Panc1 (cell line): ENCODE measurements around the gene TSHZ2. TPM values are rescaled to one million over a fixed set of nuclear protein-coding genes. Genes with fewer than 3 reads are reported as not detected.

Source experiments
- ATAC-seq: fragments of 200-7000 bp; cut with Tn5 transposase; 2 replicates; pipeline ENCODE4 v1.9.1; 2020; ENCODE audit warnings: mild to moderate bottlenecking, moderate library complexity
- BruUV-seq: library from RNA; stranded (reverse); fragments of 400-500 nt; replicated peaks from 2 replicates; lab custom pipeline; 2021; lab: Mats Ljungman, UMichigan
- CTCF ChIA-PET: fragments of 300-600 bp; sonication (Branson Sonifier 250); formaldehyde crosslinking; loops from one replicate; lab custom pipeline; 2022; ENCODE audit warnings: antibody characterized with exemption; lab: Charles Lee
- POLR2A ChIA-PET: fragments of 300-600 bp; sonication (Branson Sonifier 250); formaldehyde crosslinking; loops from one replicate; lab custom pipeline; 2022; ENCODE audit warnings: antibody characterized with exemption; lab: Charles Lee
- DNase-seq: peaks from one replicate; pipeline ENCODE4 v3.0.0-alpha.2; 2010; ENCODE audit warnings: low read depth, low spot score
- H3K27ac ChIP-seq: 2 replicates; pipeline ENCODE4 v1.5.1; 2011; ENCODE audit warnings: mild to moderate bottlenecking, low read length, inconsistent platforms
- H3K27me3 ChIP-seq: fragments of 200-500 bp; sonication (Bioruptor generic); 2 replicates; pipeline ENCODE4 v1.6.0; 2014; ENCODE audit warnings: low read length, inconsistent platforms; ENCODE audit not compliant: control insufficient read depth, insufficient read depth
- H3K36me3 ChIP-seq: fragments of 200-500 bp; sonication (Bioruptor generic); 2 replicates; pipeline ENCODE4 v1.5.1; 2014; ENCODE audit warnings: inconsistent platforms, mild to moderate bottlenecking, low read length, moderate library complexity; ENCODE audit not compliant: control insufficient read depth, insufficient read depth
- H3K4me1 ChIP-seq: 2 replicates; pipeline ENCODE4 v1.5.1; 2011; ENCODE audit warnings: inconsistent platforms, mild to moderate bottlenecking, low read length, moderate library complexity; ENCODE audit not compliant: control insufficient read depth, insufficient read depth
- H3K4me3 ChIP-seq, 2 experiments: 2 replicates each; pipeline ENCODE4 v1.5.1; 2011 to 2012; ENCODE audit warnings: low read depth in 2 of 2, low read length in 2 of 2, mild to moderate bottlenecking in 2 of 2, inconsistent platforms in 1 of 2, moderate library complexity in 1 of 2
- H3K9me3 ChIP-seq: fragments of 200-500 bp; sonication (Bioruptor generic); 2 replicates; pipeline ENCODE4 v1.5.1; 2014; ENCODE audit warnings: low read depth, mild to moderate bottlenecking, inconsistent platforms, low read length, moderate library complexity; ENCODE audit not compliant: control insufficient read depth, insufficient read depth
- POLR2AphosphoS5 ChIP-seq: IDR thresholded peaks from 2 replicates; pipeline ENCODE4 v1.6.1; 2012; ENCODE audit warnings: mild to moderate bottlenecking, low read depth, low read length, moderate library complexity
- SIN3A ChIP-seq: IDR thresholded peaks from 2 replicates; pipeline ENCODE4 v1.6.1; 2012; ENCODE audit warnings: low read depth, mild to moderate bottlenecking, low read length, moderate library complexity, borderline replicate concordance; ENCODE audit not compliant: insufficient read depth
- TCF7L2 ChIP-seq: IDR thresholded peaks from 2 replicates; pipeline ENCODE4 v1.6.1; 2011; ENCODE audit warnings: mild to moderate bottlenecking, low read depth, low read length, inconsistent platforms
- in situ Hi-C: cut with HindIII; loops from 2 replicates; pipeline ENCODE4 v1.10.0; 2016; ENCODE audit warnings: low sequenced_read_pairs, low pct_unique_long_range_greater_than_20kb
- intact Hi-C: fragments of 100-400 bp; cut with micrococcal nuclease; formaldehyde crosslinking; loops from one replicate; pipeline ENCODE4 v1.10.0; 2022; ENCODE audit not compliant: unreplicated experiment
- total RNA-seq: library from RNA; stranded (reverse); gene quantifications from one replicate; pipeline ENCODE4 v1.2.1, GENCODE V29; 2021; ENCODE audit not compliant: unreplicated experiment
- TF ChIP-seq, protein P1 (sequence below), 2 experiments: IDR thresholded peaks; 2 replicates each; pipeline ENCODE4 v1.6.1; 2011 to 2012; ENCODE audit warnings: low read depth in 2 of 2, control low read depth in 1 of 2, low read length in 1 of 2, mild to moderate bottlenecking in 1 of 2, moderate library complexity in 1 of 2; ENCODE audit not compliant: insufficient read depth in 1 of 2
- TF ChIP-seq, protein P2 (sequence below): fragments of 450-650 bp; IDR thresholded peaks from 2 replicates; pipeline ENCODE4 v1.5.1; 2017; ENCODE audit warnings: mild to moderate bottlenecking

Gene TSHZ2
- total RNA-seq, 1 experiment from 2014 or later = 0.36 TPM

DNA sequence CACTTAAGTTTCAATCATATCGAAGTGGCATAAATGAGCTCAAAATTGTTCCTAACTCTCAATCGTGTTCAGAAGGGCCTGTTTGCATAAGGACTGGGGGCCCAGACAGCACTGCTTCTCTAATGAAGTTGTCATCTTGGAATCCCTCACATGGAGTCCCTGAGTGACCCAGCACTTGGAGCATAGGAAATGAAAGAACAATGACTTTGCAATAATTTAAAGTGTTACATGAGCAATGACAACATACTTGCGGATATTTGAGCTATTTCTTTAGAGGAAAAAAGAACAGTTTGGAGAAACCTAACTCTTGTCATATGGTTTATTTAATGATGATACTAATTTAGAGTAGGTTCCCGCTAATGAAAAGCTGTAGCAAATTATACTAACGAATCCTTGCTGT lies 239.9 kb downstream of the TSHZ2 start:
- in situ Hi-C loops = no loop called here
- DNase-seq = no peak

DNA sequence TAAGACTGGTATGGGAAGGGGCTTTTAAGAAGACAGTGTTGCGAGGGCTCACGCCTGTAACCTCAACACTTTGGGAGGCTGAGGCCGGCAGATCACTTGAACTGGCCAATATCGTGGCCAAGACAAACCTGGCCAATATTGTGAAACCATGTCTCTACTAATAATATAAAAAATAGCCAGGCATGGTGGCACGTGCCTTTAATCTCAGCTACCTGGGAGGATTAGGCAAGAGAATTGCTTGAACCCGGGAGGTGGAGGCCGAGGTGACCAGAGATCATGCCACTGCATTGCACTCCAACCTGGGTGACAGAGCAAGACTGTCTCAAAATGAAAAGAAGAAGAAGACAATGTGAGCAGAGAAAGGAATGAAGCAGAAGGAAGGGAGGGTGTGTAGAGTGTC lies 242.2 kb downstream of the TSHZ2 start:
- H3K36me3 ChIP-seq = no peaks in the 10 kb centered on the region
- no TSS peak for BruUV-seq
- ATAC-seq (no peak), DNase-seq (no peak)
- ChIA-PET POLR2A (no interaction called here), CTCF (no interaction called here)
- H3K9me3 ChIP-seq = no peaks in the 10 kb centered on the region
- in situ Hi-C loops = no loop called here
- H3K27ac ChIP-seq = no peak overlapping the region
- H3K27me3 ChIP-seq = peaks cover under 1% of the 10 kb centered on the region; the same call in 1 of the 2 replicates
- intact Hi-C loops = no loop called here
- no peak overlapping the region for H3K4me3 ChIP-seq
- H3K4me1 ChIP-seq = no peaks in the 10 kb centered on the region
- TF ChIP-seq POLR2AphosphoS5 (no peak), SIN3A (no peak), TCF7L2 (no peak)
- TF ChIP-seq, protein P1, sequence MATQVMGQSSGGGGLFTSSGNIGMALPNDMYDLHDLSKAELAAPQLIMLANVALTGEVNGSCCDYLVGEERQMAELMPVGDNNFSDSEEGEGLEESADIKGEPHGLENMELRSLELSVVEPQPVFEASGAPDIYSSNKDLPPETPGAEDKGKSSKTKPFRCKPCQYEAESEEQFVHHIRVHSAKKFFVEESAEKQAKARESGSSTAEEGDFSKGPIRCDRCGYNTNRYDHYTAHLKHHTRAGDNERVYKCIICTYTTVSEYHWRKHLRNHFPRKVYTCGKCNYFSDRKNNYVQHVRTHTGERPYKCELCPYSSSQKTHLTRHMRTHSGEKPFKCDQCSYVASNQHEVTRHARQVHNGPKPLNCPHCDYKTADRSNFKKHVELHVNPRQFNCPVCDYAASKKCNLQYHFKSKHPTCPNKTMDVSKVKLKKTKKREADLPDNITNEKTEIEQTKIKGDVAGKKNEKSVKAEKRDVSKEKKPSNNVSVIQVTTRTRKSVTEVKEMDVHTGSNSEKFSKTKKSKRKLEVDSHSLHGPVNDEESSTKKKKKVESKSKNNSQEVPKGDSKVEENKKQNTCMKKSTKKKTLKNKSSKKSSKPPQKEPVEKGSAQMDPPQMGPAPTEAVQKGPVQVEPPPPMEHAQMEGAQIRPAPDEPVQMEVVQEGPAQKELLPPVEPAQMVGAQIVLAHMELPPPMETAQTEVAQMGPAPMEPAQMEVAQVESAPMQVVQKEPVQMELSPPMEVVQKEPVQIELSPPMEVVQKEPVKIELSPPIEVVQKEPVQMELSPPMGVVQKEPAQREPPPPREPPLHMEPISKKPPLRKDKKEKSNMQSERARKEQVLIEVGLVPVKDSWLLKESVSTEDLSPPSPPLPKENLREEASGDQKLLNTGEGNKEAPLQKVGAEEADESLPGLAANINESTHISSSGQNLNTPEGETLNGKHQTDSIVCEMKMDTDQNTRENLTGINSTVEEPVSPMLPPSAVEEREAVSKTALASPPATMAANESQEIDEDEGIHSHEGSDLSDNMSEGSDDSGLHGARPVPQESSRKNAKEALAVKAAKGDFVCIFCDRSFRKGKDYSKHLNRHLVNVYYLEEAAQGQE (IDR thresholded peaks at IDR 0.05; ENCODE audit: insufficient read depth in 1 of 2, low read depth in 2 of 2, low read length in 1 of 2) = no peak
- TF ChIP-seq, protein P2, sequence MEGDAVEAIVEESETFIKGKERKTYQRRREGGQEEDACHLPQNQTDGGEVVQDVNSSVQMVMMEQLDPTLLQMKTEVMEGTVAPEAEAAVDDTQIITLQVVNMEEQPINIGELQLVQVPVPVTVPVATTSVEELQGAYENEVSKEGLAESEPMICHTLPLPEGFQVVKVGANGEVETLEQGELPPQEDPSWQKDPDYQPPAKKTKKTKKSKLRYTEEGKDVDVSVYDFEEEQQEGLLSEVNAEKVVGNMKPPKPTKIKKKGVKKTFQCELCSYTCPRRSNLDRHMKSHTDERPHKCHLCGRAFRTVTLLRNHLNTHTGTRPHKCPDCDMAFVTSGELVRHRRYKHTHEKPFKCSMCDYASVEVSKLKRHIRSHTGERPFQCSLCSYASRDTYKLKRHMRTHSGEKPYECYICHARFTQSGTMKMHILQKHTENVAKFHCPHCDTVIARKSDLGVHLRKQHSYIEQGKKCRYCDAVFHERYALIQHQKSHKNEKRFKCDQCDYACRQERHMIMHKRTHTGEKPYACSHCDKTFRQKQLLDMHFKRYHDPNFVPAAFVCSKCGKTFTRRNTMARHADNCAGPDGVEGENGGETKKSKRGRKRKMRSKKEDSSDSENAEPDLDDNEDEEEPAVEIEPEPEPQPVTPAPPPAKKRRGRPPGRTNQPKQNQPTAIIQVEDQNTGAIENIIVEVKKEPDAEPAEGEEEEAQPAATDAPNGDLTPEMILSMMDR = no peak

More for the DNA sequence above, 239.9 kb downstream of the TSHZ2 start:
- CTCF ChIA-PET = no interaction called here
- no TSS peak for BruUV-seq
- TF ChIP-seq, protein P2 = no peak
- TF ChIP-seq TCF7L2 = no peak
- TF ChIP-seq POLR2AphosphoS5 = no peak
- no peak for TF ChIP-seq SIN3A
- TF ChIP-seq, protein P1 (IDR thresholded peaks at IDR 0.05; ENCODE audit: insufficient read depth in 1 of 2, low read depth in 2 of 2, low read length in 1 of 2) = no peak
- no peaks in the 10 kb centered on the region for H3K36me3 ChIP-seq
- intact Hi-C loops = no loop called here
- no peak for ATAC-seq
- H3K9me3 ChIP-seq = no peaks in the 10 kb centered on the region
- POLR2A ChIA-PET = no interaction called here
- H3K27ac ChIP-seq = no peak overlapping the region
- no peak overlapping the region for H3K4me3 ChIP-seq
- H3K4me1 ChIP-seq = no peaks in the 10 kb centered on the region
- no peaks in the 10 kb centered on the region; the same call in 1 of the 2 replicates for H3K27me3 ChIP-seq
